ENCODE measurements around the gene HOXA11.

Gene HOXA11

GRCh38 chr7:27192546-27193334, 7.7 kb upstream of the HOXA11 start:
- DNase-seq, result no peak

GRCh38 chr7:27191833-27192545, 7.0 kb upstream of the HOXA11 start:
- no peak for DNase-seq

GRCh38 chr7:27191161-27191731, 6.2 kb upstream of the HOXA11 start:
- DNase-seq, result no peak

GRCh38 chr7:27189997-27190748, 5.1 kb upstream of the HOXA11 start:
- no peak for DNase-seq

- DNase-seq, result no peak
Observed at GRCh38 chr7:27189295-27189996, 4.4 kb upstream of the HOXA11 start.

GRCh38 chr7:27188386-27189294, 3.6 kb upstream of the HOXA11 start:
- peak; percentile 54 for DNase-seq

- DNase-seq, result no peak
Observed at GRCh38 chr7:27187475-27188385, 2.7 kb upstream of the HOXA11 start.

GRCh38 chr7:27186668-27187474, 1.8 kb upstream of the HOXA11 start:
- DNase-seq, result no peak

- no peak for DNase-seq
Observed at GRCh38 chr7:27185854-27186667, 1.0 kb upstream of the HOXA11 start.

GRCh38 chr7:27184337-27185012, 557 bp downstream of the HOXA11 start:
- DNase-seq, result no peak

- DNase-seq, result no peak
Observed at GRCh38 chr7:27183682-27184336, 1.2 kb downstream of the HOXA11 start.

GRCh38 chr7:27182861-27183681, 2.0 kb downstream of the HOXA11 start:
- no peak for DNase-seq

GRCh38 chr7:27182285-27182841, 2.7 kb downstream of the HOXA11 start:
- DNase-seq, result no peak

- DNase-seq, result no peak
Observed at GRCh38 chr7:27181795-27182275, 3.2 kb downstream of the HOXA11 start.

- no peak for DNase-seq
Observed at GRCh38 chr7:27180431-27181420, 4.3 kb downstream of the HOXA11 start.
